Neural progenitor cell (in vitro differentiated cells): ENCODE data around the gene SH3TC1. TPM values are rescaled to one million over a fixed set of nuclear protein-coding genes. Genes with fewer than 3 reads are reported as not detected.

Experiments
- DNase-seq: peaks from one replicate; pipeline ENCODE4 v3.0.0-alpha.2; 2016; ENCODE audit warnings: low spot score
- H2AFZ ChIP-seq: fragments of 200-600 bp; sonication (generic); replicated peaks from 2 replicates; pipeline ENCODE4 v1.6.1; 2016; ENCODE audit warnings: antibody characterized with exemption
- H3F3A ChIP-seq: fragments of 200-600 bp; sonication (generic); 2 replicates; pipeline ENCODE4 v1.6.1; 2016; ENCODE audit warnings: antibody characterized with exemption, low read depth
- H3K27ac ChIP-seq: fragments of 200-600 bp; sonication (generic); 2 replicates; pipeline ENCODE4 v1.5.1; 2016; ENCODE audit warnings: mild to moderate bottlenecking
- H3K27me3 ChIP-seq: fragments of 200-600 bp; sonication (generic); 2 replicates; pipeline ENCODE4 v1.6.1; 2016; ENCODE audit warnings: mild to moderate bottlenecking, moderate library complexity
- H3K36me3 ChIP-seq: fragments of 200-600 bp; sonication (generic); 2 replicates; pipeline ENCODE4 v1.5.1; 2016
- H3K4me1 ChIP-seq: fragments of 200-600 bp; sonication (generic); 2 replicates; pipeline ENCODE4 v1.6.1; 2016; ENCODE audit warnings: mixed run types
- H3K4me2 ChIP-seq: fragments of 200-600 bp; sonication (generic); 2 replicates; pipeline ENCODE4 v1.6.1; 2016
- H3K4me3 ChIP-seq: fragments of 200-600 bp; sonication (generic); 2 replicates; pipeline ENCODE4 v1.5.1; 2016
- H3K79me2 ChIP-seq: fragments of 200-600 bp; sonication (generic); 2 replicates; pipeline ENCODE4 v1.6.1; 2016; ENCODE audit warnings: low read depth
- H3K9ac ChIP-seq: fragments of 200-600 bp; sonication (generic); 2 replicates; pipeline ENCODE4 v1.6.1; 2016
- H3K9me3 ChIP-seq: fragments of 200-600 bp; sonication (generic); 2 replicates; pipeline ENCODE4 v1.5.1; 2016; ENCODE audit warnings: low read depth
- H4K20me1 ChIP-seq: fragments of 200-600 bp; sonication (generic); 2 replicates; pipeline ENCODE4 v1.6.1; 2016; ENCODE audit warnings: low read depth
- H3K27ac Mint-ChIP-seq: 3 replicates; pipeline ENCODE4 v1.8.0; 2021; ENCODE audit warnings: mixed read lengths
- H3K27me3 Mint-ChIP-seq: 2 replicates; pipeline ENCODE4 v1.8.0; 2022; ENCODE audit warnings: low read depth, mild to moderate bottlenecking, inconsistent platforms, moderate library complexity, mixed read lengths; ENCODE audit not compliant: insufficient read depth
- H3K36me3 Mint-ChIP-seq: 3 replicates; pipeline ENCODE4 v1.8.0; 2021; ENCODE audit warnings: mixed read lengths
- H3K4me1 Mint-ChIP-seq: 3 replicates; pipeline ENCODE4 v1.8.0; 2021; ENCODE audit warnings: mixed read lengths
- H3K4me3 Mint-ChIP-seq: 3 replicates; pipeline ENCODE4 v1.8.0; 2021; ENCODE audit warnings: mild to moderate bottlenecking, moderate library complexity, mixed read lengths
- H3K9me3 Mint-ChIP-seq: 3 replicates; pipeline ENCODE4 v1.8.0; 2020; ENCODE audit warnings: mixed read lengths
- EZH2 ChIP-seq: fragments of 200-600 bp; sonication (generic); IDR thresholded peaks from 2 replicates; pipeline ENCODE4 v1.6.1; 2017; ENCODE audit warnings: antibody characterized with exemption, mild to moderate bottlenecking, moderate library complexity
- EZH2phosphoT487 ChIP-seq: fragments of 200-600 bp; sonication (generic); IDR thresholded peaks from 2 replicates; pipeline ENCODE4 v1.6.1; 2017; ENCODE audit warnings: antibody characterized with exemption
- total RNA-seq: library from RNA; depleted of rRNA; stranded (reverse); fragments of >200 nt; gene quantifications from 2 replicates; pipeline ENCODE4 v1.2.3, GENCODE V29; 2015; ENCODE audit warnings: low replicate concordance
- TF ChIP-seq, protein P1 (sequence below): fragments of 200-600 bp; sonication (generic); IDR thresholded peaks from 2 replicates; pipeline ENCODE4 v1.5.1; 2017; ENCODE audit warnings: antibody characterized with exemption, mild to moderate bottlenecking

The SH3TC1 gene
- total RNA-seq, 1 donor from 2014 or later: 0.22 TPM

DNA sequence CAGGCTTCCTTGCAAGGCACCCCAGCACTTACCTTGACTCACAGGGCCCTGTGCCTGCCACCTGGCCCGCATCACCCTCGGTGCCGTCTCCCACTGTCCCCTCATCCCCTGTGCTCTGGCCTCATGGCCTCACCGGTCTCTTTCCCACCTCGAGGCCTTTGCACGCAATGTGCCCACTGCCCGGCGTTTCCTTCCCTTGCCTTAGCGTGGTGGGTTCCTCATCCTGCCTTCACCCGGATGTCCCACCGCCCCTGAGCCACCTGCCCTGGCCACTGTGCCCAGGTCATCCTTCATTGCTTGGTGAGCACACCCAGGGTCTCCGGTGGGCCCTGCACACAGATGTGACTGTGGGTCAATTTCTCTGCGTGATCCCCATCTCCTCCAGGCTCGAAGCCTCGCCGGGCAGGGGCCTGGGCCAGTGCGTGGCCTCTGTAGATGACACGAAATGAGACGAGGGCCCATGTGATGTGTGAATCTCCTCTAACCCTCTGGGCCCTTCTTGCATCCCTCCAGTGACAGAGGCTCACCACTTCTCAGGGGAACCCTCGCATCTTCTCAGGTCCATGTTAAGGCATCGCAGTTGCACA, 75.1 kb downstream of the SH3TC1 start:
- H3K4me2 ChIP-seq: peak overlapping the region; percentile 36
- H3K9me3 ChIP-seq: no peaks in the 10 kb centered on the region
- peak overlapping the region; percentile 94 for H3K27ac Mint-ChIP-seq

DNA sequence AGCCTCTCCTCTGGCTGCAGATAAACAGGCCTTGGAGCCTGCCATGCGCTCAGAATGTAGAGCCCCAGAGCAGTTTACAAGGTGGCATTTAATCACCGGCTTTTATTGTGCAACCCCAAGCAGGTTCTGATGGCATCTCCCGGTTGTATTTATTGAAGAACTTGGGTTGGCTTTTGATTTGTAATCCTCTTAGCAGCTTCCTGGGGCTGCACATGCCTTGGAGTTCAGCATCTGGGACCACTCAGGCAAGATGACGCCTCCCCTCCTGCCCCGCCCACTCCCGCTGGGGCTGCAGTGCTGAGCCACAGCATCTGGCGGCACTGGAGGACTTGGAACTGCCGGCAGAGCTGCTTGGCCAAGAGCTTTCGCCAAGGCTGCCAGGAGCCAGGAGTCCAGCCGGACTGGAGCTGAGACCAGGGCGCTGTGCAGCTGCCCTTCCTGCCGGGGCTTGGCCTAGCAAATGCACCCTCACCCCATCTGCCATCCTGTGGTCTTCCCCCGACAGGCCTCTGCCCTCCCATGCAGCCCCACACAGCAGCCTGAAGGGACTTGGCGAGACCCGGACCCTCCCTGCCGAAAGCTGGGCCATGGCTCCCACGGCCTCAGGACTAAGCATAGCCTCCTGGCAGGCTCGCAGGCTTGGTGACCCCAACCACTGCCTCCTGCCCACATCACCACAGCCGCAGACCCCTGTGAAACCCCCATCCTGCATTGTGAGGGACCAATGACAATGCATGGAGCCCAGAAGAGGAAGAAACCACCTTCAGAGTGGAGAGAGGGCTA, 75.9 kb downstream of the SH3TC1 start:
- peaks cover 12% of the 10 kb centered on the region for H3K4me1 ChIP-seq
- H3K79me2 ChIP-seq: no peaks in the 10 kb centered on the region
- Mint-ChIP-seq H3K4me1 (peaks cover 45% of the 10 kb centered on the region), H3K4me3 (peak overlapping the region; percentile 46), H3K27me3 (peaks cover 33% of the 10 kb centered on the region), H3K36me3 (no peaks in the 10 kb centered on the region), H3K27ac (peak overlapping the region; percentile 94), H3K9me3 (peaks cover 2% of the 10 kb centered on the region)
- H3K27me3 ChIP-seq: peaks cover 22% of the 10 kb centered on the region
- H3K36me3 ChIP-seq: no peaks in the 10 kb centered on the region
- no peaks in the 10 kb centered on the region for H4K20me1 ChIP-seq
- TF ChIP-seq EZH2phosphoT487 (no peak), EZH2 (no peak)
- TF ChIP-seq, protein P1, sequence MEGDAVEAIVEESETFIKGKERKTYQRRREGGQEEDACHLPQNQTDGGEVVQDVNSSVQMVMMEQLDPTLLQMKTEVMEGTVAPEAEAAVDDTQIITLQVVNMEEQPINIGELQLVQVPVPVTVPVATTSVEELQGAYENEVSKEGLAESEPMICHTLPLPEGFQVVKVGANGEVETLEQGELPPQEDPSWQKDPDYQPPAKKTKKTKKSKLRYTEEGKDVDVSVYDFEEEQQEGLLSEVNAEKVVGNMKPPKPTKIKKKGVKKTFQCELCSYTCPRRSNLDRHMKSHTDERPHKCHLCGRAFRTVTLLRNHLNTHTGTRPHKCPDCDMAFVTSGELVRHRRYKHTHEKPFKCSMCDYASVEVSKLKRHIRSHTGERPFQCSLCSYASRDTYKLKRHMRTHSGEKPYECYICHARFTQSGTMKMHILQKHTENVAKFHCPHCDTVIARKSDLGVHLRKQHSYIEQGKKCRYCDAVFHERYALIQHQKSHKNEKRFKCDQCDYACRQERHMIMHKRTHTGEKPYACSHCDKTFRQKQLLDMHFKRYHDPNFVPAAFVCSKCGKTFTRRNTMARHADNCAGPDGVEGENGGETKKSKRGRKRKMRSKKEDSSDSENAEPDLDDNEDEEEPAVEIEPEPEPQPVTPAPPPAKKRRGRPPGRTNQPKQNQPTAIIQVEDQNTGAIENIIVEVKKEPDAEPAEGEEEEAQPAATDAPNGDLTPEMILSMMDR: peak; percentile 32
- no peak overlapping the region for H3K27ac ChIP-seq
- H3K9ac ChIP-seq: no peak overlapping the region
- H3K9me3 ChIP-seq: no peaks in the 10 kb centered on the region
- no peak overlapping the region for H2AFZ ChIP-seq
- DNase-seq: peak; percentile 95
- H3K4me2 ChIP-seq: peak overlapping the region; percentile 36
- peaks cover 7% of the 10 kb centered on the region for H3F3A ChIP-seq
- no peak overlapping the region for H3K4me3 ChIP-seq

More for the DNA sequence above, 75.1 kb downstream of the SH3TC1 start:
- H3K79me2 ChIP-seq: no peaks in the 10 kb centered on the region
- no peaks in the 10 kb centered on the region for H4K20me1 ChIP-seq
- Mint-ChIP-seq H3K27me3 (peaks cover 34% of the 10 kb centered on the region), H3K36me3 (no peaks in the 10 kb centered on the region), H3K4me3 (peak overlapping the region; percentile 62), H3K9me3 (peaks cover 2% of the 10 kb centered on the region), H3K4me1 (peaks cover 42% of the 10 kb centered on the region)
- H2AFZ ChIP-seq: no peak overlapping the region
- H3K27me3 ChIP-seq: peaks cover 30% of the 10 kb centered on the region
- no peaks in the 10 kb centered on the region for H3K36me3 ChIP-seq
- H3K9ac ChIP-seq: no peak overlapping the region
- peaks cover 12% of the 10 kb centered on the region for H3K4me1 ChIP-seq
- no peak overlapping the region for H3K4me3 ChIP-seq
- DNase-seq: no peak
- no peak overlapping the region for H3K27ac ChIP-seq
- TF ChIP-seq EZH2phosphoT487 (no peak), EZH2 (no peak)
- TF ChIP-seq, protein P1: no peak
- H3F3A ChIP-seq: peaks cover 7% of the 10 kb centered on the region

DNA sequence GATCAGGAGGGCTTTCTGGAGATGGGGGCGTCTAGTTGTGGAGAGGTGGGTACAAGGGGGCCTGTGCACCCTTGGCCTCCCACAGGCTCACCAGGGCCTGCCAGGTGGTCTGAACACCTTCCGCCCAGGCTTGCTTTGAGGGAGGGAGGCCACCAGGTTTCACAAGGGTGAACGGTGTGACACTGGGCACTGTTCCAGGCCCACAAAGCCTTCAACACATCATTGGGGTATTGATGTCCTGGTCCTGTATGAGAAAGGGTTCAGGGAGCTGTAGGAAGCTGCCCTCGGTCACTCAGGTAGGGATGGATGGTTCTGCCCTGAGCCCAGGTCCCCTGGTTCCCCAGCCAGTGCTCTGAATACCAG, 76.4 kb downstream of the SH3TC1 start:
- peak overlapping the region; percentile 46 for H3K4me3 Mint-ChIP-seq
- Histone ChIP-seq H3K27me3 (peaks cover 16% of the 10 kb centered on the region), H3K4me2 (no peak overlapping the region), H3K9me3 (no peaks in the 10 kb centered on the region), H3F3A (peaks cover 7% of the 10 kb centered on the region), H4K20me1 (no peaks in the 10 kb centered on the region), H3K79me2 (no peaks in the 10 kb centered on the region), H3K36me3 (no peaks in the 10 kb centered on the region), H2AFZ (no peak overlapping the region), H3K27ac (no peak overlapping the region), H3K4me1 (peaks cover 12% of the 10 kb centered on the region), H3K9ac (no peak overlapping the region), H3K4me3 (no peak overlapping the region)
- peak overlapping the region; percentile 33 for H3K27ac Mint-ChIP-seq
- TF ChIP-seq, protein P1: no peak
- TF ChIP-seq EZH2phosphoT487 (no peak), EZH2 (no peak)
- peaks cover 2% of the 10 kb centered on the region for H3K9me3 Mint-ChIP-seq
- peaks cover 46% of the 10 kb centered on the region for H3K4me1 Mint-ChIP-seq
- no peak for DNase-seq
- peaks cover 33% of the 10 kb centered on the region for H3K27me3 Mint-ChIP-seq
- H3K36me3 Mint-ChIP-seq: no peaks in the 10 kb centered on the region
